Measurements from ENCODE around the gene SYCN.
"Not testable (repeated sequence)": the region's sequence is repeated elsewhere in the genome, so short reads cannot be mapped to it uniquely, and the experiment has no call there.

Gene SYCN

DNA sequence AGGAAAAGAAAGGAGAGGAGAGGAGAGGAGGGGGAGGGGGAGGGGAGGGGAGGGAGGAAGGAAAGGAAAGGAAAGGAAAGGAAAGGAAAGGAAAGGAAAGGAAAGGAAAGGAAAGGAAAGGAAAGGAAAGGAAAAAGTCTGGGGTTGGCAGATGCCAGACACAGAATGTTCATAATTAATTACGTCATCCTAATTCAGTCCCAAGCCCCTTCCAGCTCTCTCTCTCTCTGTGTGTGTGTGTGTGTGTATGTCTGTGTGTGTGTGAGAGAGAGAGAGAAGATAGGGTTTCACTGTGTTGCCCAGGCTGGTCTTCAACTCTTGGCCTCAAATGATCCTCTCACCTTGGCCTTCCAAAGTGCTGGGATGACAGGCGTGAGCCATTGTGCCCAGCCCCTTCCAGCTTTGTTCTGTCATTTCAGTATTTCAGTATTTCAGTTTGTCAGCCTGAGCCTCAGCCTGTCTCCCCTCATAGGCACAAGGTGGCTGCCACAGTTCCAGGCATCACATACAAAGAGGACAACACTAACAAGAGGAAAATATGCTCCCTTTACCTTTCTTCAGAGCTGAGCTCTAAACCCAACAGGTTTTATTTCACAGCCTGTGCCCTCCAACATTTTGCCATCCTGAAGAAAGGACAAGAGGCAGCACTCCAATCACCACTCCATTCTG is 26.2 kb upstream of the SYCN start:
- no peak for DNase-seq (ENCODE audit: low read depth)
- no peak overlapping the region for H3K4me3 ChIP-seq (ENCODE audit: low read depth, low read length)

DNA sequence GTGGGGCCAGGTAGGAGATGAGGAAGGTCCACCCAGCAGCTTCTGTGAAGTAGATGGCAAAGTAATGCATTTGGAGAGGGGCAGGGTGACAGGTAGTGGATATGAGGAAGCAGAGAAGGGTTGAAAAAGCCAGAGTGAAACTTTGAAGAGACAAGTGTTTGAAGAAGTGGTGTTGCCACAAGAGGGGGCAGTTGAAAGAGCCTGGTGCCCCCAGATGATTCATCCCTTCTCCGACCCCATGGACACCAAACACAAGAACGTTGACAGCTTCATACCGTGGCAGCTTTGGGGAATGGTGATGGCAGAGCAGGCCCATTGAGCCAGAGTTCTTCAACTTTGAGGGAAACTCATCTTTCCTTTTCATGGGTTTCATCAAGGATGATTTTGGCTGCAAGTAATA is 20.8 kb upstream of the SYCN start:
- no peak overlapping the region for H3K4me3 ChIP-seq (ENCODE audit: low read depth, low read length)
- DNase-seq (ENCODE audit: low read depth), result no peak

DNA sequence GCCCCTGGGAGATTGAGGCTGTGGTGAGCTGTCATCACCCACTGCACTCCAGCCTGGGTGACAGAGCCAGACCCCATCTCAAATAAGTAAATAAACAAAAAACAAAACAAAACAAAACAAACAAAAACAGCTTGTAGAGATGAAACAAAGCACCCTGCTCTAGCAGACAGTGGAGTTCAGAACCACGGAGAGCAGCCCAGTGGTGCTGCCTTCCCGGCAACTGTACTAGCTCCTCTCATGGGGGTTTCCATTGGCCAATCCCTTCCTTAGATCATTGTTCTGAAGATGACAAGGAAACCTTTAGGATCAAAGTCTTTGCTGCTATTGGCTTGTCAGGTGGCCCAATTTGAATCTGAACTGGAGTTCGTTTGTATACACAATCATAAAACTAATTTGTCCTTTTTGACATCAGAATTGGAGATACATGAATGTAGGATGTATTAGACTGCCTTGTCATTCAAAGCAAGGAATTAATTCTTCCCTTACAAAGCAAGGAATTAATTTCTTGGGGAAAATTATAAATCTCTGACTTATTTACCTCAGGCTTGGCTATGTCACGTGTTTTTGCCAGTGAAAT is 19.7 kb upstream of the SYCN start:
- H3K4me3 ChIP-seq (ENCODE audit: low read depth, low read length), result no peak overlapping the region
- no peak for DNase-seq (ENCODE audit: low read depth)

DNA sequence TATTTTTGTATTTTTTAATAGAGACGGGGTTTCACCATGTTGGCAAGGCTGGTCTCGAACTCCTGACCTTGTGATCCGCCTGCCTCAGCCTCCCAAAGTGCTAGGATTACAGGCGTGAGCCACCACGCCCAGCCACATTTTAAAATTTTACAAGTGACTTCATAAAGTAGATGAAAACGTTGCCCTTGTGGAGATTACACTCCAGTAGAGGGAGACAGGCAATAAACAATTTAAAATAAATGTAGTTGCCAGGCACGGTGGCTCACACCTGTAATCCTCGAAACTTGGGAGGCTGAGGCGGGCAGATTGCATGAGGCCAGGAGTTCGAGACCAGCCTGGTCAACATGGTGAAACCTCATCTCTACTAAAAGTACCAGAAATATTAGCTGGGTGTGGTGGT is 15.0 kb upstream of the SYCN start:
- not testable (repeated sequence) for DNase-seq (ENCODE audit: low read depth); H3K4me3 ChIP-seq (ENCODE audit: low read depth, low read length)

DNA sequence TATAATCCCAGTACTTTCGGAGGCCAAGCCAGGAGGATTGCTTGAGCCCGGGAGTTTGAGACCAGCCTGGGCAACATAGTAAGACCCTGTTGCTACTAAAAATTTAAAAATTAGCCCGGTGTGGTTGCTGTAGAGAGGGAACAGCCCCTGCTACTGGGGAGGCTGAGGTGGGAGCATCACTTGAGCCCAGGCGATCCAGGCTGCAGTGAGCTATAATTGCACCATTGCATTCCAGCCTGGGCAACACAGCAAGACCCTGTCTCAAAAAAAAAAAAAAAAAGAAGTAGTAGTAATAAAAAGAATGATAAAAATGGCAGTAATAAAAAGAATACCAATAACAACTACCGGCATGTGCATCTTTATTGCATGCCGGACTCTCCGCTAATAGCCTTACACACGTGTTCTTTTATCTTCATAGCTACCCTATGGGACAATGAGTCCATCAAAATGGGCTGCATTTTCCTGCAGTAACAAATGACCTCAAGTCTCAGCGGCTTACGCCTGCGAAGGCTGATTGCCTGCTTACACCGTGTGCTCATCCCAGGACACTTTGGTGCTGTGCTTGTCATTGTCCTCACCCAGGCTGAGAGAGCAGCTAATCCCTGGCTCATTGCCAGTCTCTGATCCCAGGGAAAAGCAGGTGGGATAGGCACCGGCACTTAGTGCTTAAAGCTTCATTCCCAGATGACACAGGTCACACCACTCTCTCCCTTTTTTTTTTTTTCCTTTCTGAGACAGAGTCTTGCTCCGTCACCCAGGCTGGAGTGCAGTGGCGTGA is 14.4 kb upstream of the SYCN start:
- DNase-seq (ENCODE audit: low read depth), result no peak
- no peak overlapping the region for H3K4me3 ChIP-seq (ENCODE audit: low read depth, low read length)

DNA sequence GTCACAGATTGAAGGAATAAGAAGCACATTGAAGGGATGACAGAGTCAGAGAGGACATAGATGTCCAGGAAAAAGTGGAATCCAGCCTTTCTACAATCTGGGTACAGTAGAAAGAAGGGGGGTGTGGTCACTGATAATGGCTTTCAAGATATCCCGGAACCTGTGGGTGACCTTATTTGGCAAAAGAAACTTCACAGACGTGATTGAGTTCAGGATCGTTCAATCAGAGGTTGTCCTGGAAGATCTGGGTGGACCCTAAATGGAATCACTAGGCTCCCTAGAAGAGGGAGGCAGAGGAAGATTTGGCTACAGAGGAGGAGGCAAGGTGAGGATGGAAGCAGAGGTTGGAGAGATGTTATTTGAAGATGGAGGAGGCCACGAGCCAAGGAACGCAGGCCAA is 13.0 kb upstream of the SYCN start:
- H3K4me3 ChIP-seq (ENCODE audit: low read depth, low read length), result no peak overlapping the region
- DNase-seq (ENCODE audit: low read depth), result no peak

DNA sequence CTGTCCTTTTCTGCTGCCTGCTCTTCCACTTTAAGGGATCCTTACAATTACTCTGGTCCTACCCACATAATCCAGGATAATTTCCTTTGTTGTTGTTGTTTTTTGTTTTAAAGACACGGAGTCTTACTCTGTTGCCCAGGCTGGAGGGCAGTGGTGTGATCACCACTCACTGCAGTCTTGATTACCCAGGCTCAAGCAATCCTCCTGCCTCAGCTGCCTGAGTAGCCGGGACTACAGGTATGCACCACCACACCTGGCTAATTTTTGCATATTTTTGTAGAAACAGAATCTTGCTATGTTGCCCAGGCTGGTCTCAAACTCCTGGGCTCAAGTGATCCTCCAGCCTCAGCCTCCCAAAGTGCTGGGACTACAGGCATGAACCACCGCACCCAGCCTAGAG is 11.3 kb upstream of the SYCN start:
- H3K4me3 ChIP-seq (ENCODE audit: low read depth, low read length); DNase-seq (ENCODE audit: low read depth): not testable (repeated sequence)

DNA sequence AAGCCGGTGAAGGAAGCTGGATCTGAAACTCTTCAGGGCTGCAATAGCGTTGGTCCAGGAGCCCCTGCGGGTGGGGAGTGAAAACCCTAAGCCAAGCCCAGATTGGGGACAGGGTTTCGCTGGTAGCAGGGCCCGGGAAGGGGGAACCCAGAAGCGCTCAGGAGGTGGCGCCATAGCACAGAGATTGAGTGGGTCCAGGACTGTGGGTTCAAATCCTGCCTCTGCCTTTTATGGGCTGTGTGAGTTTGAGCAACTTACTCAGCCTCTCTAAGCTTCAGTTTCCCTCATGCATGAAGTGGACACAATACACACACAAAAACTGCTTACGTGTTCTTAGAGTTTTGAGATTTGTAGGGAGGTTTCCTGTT is 8.3 kb upstream of the SYCN start:
- no peak overlapping the region for H3K4me3 ChIP-seq (ENCODE audit: low read depth, low read length)
- DNase-seq (ENCODE audit: low read depth), result no peak

DNA sequence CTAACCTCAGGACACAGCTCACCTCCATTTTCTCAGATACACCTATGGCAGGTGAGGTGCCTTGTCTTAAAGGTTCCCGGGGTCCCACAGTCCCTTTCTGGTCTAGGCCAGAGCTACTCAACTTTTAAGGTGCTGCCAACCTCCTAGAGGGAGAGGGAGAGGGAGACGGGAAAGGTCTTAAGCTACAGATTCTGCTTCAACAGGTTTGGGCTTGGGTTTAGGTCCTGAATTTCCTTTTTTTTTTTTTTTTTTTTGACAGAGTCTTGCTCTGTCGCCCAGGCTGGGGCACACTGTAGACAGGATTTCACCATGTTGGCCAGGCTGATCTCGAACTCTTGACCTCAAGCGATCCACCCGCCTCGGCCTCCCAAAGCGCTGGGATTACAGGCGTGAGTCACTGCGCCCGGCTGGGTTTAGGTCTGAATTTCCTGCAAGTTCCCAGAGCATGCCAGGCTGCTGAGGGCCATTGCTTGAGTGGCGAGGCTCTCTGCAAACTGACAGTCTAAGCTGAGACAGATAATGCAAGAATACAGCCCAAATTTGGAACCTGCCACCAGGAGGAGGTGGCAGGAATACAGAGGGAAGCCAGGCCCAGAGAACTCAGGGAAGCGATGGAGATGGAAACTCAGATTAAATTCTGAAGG is 7.8 kb upstream of the SYCN start:
- no peak overlapping the region for H3K4me3 ChIP-seq (ENCODE audit: low read depth, low read length)
- DNase-seq (ENCODE audit: low read depth), result no peak

DNA sequence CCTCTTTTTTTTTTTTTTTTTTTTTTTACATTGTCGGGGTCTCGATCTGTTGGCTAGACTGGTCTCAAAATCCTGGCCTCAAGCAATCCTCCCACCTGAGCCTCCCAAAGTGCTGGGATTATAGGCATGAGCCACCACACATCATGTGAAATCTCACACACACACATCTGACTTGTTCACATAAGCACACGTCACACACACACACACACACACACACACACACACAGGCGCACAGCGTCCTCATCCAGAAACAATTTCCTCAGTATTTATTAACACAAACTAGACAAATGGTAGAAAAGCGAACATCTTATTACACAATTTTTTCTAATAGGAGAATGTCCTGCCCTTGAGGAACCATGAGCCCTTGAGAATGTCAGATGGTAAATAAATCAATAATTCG is 5.1 kb upstream of the SYCN start:
- no peak overlapping the region for H3K4me3 ChIP-seq (ENCODE audit: low read depth, low read length)
- no peak for DNase-seq (ENCODE audit: low read depth)

DNA sequence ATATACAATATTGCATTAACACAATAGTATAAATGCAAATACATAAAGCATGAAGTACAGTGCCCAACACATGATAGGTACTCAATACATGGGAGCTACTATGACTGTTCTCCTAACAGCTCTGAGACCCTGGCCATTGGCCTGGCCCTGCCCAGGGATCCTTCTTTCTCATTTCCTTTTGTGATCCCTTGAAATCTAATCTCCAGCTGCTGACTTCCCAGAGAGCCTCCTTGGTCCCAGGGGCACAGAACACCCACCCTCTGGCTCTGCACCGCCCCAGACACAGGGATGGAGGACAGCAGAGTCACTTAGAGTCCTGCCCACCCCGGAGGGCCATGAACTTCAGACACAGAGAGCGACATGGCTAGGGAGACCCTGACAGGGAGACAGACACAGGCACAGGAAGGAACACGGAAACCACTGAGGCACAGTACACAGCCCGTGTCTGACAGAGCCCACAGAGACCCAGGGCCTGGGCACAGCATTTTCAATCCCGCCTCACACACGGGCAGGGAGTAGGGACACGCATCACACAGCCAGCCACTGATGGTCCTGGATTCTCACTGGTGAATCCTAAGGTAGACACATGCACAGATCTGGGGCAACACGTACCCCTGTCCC is 4.2 kb upstream of the SYCN start:
- DNase-seq (ENCODE audit: low read depth), result no peak
- no peak overlapping the region for H3K4me3 ChIP-seq (ENCODE audit: low read depth, low read length)

DNA sequence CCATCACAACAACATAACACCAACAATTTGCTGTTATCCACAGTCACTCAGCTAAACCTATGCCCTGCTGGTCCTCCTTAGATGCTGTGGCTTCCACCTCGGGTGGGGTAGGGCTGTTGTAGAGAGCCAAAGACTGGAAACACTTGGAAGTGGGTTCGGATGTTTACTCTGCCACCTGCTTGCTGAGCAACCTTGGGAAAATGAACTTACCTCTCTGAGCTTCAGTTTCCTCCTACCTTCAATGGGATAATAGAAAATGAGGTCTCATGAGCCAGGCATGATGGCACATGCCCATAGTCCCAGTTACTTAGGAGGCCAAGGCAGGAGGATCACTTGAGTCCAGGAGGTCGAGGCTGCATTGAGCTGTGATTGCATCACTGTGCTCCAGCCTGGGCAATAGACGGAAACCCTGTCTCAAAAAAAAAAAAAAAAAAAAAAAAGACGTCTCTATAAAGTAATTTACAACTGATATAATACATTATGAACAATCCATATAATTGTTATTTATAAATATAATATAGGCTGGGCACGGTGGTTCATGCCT is 3.3 kb upstream of the SYCN start:
- DNase-seq (ENCODE audit: low read depth), result no peak
- no peak overlapping the region for H3K4me3 ChIP-seq (ENCODE audit: low read depth, low read length)

DNA sequence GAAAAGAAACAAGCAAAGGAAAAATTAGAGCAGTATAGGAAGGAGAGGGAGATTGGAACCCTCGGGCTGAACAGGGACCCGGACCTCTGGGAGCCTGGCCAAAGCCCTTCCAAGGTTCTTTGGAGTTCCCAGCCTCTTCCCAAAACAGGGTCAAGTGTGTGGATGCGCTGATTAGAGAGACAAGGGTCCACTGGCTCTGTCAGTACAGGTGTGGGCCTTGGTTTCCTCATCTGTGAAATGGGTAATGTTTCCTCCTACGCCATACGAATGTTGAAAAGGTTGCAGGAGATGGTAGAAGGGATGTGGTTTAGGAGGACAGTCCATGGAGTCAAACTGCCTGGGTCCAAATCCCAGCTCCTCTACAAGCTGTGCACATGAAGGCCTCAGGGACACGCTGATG is 2.1 kb upstream of the SYCN start:
- no peak for DNase-seq (ENCODE audit: low read depth)

DNA sequence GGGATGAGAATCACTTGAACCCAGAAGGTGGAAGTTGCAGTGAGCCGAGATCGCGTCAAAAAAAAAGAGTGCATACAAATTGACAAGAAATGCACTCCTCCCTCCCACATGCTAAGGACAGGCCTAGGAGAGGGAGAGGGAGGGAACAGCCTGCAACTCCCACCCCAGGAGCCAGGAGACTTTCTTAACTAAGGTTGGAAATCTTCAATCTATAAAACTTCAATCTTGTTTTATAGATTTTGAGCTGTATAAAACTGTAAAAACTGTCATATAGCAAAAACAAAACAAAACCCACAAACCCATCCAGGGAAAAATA is 1.3 kb upstream of the SYCN start:
- DNase-seq (ENCODE audit: low read depth), result no peak

More for the DNA sequence above, 2.1 kb upstream of the SYCN start:
- H3K4me3 ChIP-seq (ENCODE audit: low read depth, low read length), result no peak overlapping the region

DNA sequence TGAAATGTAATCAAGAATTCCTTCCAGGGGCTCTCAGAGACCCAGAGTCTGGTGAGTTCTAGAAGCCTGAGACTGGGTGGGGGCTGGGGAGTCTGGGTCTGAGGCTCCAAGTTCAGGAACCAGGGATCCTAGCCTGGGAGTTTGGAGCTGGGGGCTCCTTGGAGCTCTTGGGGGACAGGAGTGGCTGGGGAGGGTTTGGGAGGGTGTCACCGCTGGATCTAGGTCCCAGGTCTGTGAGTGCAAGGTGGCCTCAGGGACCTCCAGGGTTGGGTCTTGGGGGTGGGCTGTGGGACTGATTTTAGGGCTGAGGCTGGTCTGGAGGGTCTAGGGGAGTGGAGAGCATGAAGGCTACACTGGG is 1.1 kb downstream of the SYCN start:
- H3K4me3 ChIP-seq (ENCODE audit: low read depth, low read length), result no peak overlapping the region

More for the DNA sequence above, 1.3 kb upstream of the SYCN start:
- no peak overlapping the region for H3K4me3 ChIP-seq (ENCODE audit: low read depth, low read length)

DNA sequence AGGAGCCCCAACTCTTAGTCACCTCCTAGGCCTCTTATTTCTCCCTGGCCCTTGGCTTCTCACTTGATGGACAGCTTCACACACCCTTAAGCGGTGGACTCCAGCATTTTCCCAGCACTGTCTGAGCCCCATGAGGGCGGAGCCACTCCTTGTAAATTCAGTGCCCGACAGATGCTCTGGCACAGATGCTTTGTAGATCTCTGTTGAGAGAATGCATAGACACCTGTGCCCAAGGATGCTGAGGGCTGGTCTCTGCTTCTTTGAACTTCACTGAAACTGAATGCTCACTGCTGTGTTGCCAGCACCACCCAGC is 3.3 kb downstream of the SYCN start:
- no peak overlapping the region for H3K4me3 ChIP-seq (ENCODE audit: low read depth, low read length)
- no peak for DNase-seq (ENCODE audit: low read depth)

More for the DNA sequence above, 1.1 kb downstream of the SYCN start:
- no peak for DNase-seq (ENCODE audit: low read depth)

DNA sequence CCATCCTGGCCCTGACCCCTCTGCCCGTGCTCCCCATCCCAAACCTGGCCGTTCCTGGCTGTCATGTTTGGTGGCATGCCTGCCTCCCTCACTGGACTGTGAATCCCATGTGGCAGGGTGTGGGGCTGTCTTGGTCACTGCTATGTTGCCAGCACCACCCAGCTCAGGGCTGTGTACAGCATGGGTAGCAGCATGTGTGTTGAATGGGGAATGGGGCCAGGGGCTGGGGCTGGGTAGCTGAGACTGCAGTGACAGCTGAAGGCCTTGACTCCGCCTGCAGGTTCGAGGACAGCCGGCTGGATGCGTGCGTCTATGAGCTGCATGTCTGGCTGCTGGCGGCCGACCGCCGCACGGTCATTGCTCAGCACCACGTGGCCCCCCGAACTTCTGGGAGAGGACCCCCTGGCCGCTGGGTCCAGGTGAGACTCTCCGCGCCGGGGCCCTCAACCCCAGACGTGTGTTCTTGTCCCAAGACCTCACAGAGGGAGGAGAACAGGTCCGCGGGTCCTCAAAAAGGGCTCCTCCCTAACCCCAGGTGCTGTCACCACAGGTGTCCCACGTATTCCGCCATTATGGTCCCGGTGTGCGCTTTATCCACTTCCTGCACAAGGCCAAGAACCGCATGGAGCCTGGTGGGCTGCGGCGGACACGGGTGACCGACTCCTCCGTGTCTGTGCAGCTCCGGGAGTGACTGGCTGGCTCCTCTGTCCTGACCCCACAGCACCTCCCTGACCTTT is 3.8 kb downstream of the SYCN start:
- no peak for DNase-seq (ENCODE audit: low read depth)

DNA sequence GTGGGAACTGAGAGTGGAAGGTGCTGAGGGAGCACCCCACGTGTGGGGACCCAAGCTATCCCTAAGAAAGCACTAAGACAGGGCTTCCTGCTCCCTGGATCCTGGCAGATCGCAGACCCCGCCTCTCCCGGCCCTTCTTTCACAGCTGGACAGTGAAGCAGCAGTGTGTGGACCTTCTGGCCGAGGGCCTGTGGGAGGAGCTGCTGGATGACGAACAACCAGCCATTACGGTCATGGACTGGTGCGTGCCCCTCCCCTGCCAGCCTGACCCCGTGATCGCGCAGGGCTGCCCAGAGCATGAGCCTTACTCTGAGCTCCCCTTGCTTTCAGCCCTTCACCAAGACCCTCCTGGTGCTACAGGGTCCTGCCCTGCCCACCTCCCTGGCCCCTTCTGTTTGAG is 5.0 kb downstream of the SYCN start:
- H3K4me3 ChIP-seq (ENCODE audit: low read depth, low read length), result no peak overlapping the region
- DNase-seq (ENCODE audit: low read depth), result no peak

More for the DNA sequence above, 3.8 kb downstream of the SYCN start:
- no peak overlapping the region for H3K4me3 ChIP-seq (ENCODE audit: low read depth, low read length)

DNA sequence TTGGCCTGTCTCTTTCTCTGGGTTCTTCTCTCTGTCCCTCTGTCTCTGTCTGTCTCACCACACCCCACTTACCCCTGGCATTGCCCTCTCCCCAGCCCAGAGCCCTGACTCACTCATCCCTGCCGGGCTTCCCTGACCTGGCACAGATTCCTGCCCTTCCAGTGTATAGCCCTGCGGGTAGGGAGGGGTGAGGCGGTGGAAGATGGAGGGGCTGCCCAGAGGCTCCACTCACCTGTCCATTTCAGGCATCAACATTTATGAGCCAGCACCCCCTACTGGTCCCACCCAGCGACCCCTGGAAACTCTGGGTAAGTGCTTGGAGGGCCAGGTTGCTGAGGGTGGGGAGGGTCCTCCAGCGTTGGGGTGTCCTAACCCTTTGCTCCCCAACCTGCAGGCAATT is 6.3 kb downstream of the SYCN start:
- no peak overlapping the region for H3K4me3 ChIP-seq (ENCODE audit: low read depth, low read length)

More for the DNA sequence above, 6.3 kb downstream of the SYCN start:
- no peak for DNase-seq (ENCODE audit: low read depth)

All from skeletal muscle cell (primary cell).